GM18870 (cell line): ENCODE data around the gene PGM3.

Experiments used
- ATAC-seq: cut with Tn5 transposase; IDR thresholded peaks from one replicate; pipeline ENCODE4 v1.9.1; 2021; ENCODE audit warnings: moderate library complexity; ENCODE audit not compliant: unreplicated experiment

The PGM3 gene

DNA sequence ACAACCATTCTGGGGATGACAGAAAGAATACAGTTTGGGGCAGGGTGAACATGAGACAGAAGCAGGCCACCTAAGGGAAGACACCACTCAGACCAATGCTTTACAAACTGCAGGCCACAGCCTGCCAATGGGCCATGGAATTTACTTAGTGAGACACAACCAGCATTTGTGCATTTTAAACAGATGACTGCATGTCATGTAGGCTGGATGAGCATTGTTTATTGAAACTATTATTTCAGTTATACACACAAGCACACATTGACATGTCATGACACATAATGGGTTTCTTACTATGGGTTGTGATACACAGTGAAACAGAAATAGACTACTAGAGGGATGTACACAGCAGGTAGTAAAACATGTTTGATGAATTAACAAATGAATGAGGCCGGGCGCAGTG lies 8.0 kb downstream of the PGM3 start:
- no peak for ATAC-seq

DNA sequence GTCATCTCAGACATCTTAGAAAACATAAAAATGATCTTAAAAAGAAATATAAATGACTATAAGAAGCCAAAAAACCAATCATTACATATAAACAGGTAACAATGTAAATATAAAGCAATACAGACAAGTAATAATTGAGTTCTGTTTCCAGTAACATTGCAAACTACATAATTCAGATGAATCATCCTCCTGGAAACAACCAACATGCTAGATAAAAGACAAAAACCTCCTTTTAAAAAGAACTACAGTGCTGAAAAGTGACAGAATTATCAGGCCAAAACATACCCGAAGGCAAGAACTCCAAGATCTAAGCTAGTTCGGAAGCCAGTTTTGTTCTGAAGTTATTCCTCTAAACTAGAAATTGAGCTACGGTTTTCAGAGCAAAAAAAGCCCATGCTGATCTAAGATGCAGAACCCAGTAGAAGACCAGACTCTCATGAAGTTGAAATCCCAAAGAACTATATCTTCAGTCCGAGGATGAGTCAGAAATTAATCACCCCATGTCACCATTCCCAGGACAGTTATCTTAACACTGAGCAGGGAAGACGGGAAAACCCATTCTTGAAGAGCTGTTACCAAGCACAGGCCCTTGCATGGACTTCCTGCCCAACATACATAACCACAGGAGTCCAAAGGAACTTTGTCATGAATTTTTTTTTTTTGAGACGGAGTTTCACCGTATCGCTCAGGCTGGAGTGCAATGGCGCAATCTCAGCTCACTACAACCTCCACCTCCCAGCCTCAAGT lies 9.8 kb downstream of the PGM3 start:
- no peak for ATAC-seq

DNA sequence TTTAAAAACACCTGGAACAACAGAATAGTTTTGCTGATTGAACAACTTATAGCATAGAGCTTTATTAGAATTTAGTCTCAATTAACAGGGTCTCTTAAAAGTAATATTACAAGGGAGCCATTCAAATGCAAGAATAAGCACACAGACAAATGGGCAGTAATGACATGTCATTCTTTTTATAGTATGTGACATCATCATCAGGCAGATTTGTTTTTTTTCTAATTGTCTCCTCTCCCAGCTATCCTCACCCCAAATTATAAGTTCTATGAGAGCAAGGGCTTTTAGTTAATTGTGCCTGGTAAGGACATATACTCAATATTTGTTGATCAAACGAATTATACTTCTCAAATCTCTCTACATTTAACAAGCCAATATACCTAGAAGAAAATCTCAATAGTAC lies 11.0 kb downstream of the PGM3 start:
- ATAC-seq, result no peak

DNA sequence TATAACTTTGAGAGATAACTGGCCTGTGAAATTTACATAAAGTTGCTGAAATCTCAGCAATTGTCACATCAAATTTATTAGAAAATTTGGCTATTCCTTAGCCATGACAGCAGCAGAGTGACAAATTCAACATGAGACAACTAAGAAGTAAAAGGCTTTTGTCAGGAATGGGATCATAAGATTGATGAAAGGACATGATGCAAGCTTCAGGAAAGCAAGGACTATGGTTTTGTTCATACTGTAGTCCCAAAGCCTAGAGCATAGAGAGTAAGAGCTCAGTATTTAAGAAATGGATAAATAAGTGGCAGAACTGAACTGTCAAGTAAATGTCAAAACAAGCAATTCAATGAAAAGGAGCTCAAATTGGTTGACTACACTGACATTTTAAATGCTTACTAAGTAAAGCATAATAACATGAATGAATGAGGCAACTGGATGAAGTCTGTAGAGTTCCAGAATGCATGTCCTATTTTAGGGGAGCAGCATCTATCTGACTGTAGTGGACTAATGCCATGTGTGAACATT lies 12.6 kb downstream of the PGM3 start:
- no peak for ATAC-seq

DNA sequence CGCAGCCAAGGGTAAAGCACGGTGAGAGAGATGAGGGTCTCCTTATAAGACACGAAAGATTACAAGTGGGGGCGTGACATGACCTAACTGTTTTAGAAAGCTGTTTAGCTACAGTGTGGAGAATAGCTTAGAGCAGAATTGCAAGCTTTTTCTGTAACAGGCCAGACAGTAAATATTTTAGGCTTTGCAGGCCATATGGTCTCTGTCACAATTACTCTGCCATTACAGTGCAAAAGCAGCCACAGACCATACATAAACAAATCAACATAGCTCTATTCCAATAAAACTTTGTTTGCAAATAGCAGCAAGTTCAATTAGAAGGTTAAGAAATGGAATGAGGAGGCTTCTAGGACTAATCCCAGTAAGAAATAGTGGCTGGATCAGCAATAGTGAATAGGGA lies 16.8 kb downstream of the PGM3 start:
- no peak for ATAC-seq

DNA sequence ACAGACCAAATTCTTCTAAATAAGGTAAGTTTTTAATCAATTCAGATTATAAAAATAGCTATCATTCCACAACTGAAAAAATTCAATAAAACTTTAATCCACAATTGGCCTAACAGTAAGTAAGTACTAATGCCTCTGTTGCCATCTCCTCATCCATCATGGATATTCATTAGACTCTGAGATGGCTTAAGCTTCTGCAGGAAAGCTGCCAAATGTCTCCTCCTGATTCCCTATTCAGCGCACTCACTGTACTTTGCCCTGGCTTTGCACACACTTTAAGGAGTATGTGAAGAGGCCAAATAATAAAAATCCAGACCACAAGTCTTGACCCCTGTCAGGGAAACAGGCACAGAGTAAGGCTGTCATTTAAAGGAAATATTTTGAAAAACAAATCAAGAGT lies 23.6 kb downstream of the PGM3 start:
- no peak for ATAC-seq

DNA sequence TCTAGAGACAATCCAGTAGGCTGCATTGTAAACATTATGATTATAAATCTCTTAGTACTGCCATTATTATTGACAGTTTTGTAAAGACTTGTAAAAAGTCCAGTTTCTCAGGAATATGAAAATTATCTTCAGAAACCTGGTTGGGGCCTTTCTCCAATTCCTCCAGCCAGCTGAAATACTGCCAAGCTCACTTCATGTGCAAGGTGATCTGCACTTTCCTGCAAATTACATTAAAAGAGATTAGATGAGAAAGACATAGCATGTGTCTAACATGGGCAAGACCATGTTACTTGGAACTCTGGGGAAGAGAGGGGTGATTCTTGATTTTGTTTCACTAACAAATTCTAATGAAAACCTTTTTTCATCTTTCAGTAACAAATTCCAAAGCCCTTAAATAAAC lies 24.0 kb downstream of the PGM3 start:
- ATAC-seq, result no peak

DNA sequence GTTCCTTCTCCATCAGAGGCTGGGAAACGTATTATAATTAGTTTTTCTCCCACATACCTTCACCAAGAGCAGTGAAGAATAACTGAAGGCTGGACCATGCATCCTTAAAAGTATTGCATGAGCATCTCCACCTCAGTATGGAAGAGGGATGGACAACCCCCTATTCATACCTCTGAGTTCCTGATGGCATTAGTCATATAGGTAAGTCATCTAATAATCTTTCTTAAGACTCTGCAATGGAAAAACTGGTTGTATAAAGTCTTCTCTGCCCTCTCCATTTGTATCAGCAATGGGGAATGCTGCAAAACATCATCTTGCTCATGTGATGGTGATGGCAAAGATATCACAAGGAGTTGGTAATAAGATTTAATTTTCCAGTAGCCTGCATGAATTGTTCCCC lies 24.5 kb downstream of the PGM3 start:
- no peak for ATAC-seq

DNA sequence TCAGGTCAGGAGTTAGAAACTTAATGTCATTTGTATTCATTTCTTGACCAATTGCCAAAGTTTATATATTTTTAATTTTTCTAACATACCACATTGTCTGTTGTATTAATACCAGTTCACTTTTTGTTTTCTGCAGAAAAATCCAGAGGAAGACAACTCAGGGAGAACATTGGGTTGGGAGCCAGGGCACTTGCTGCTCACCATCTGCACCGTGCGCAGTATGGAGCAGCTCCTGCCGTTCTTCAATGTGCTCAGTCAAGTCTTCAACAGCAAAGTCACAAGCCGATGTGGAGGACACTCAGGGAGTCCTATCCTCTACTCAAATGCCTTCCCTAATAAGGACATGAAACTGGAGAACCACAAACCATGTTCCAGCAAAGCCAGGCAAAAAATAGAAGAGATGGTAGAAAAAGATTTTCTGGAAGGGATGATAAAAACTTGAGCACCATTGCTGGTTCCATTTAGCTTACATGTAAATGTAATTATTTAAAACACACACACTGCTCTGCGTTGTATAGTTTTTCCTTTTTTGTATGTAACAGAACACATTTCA lies 25.3 kb downstream of the PGM3 start:
- no peak for ATAC-seq

DNA sequence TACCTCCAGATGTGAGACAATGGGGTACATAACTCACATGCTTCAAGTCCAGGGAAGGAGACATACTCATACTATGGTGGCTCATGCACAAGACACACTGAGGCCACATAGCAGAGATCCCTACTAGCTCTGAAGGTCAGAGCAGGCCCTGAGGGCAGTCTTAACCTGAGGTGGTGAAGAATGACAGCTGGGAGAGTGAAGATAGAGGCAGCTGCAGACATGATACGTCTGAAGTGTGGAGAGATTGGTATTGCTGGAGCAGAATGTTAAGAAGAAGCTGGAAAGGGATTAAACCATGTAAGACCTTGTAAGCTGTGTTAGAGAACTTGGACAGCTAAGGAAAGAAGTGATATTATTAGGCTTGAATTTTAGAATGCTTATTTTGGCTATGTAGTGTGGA lies 32.9 kb downstream of the PGM3 start:
- ATAC-seq, result no peak

DNA sequence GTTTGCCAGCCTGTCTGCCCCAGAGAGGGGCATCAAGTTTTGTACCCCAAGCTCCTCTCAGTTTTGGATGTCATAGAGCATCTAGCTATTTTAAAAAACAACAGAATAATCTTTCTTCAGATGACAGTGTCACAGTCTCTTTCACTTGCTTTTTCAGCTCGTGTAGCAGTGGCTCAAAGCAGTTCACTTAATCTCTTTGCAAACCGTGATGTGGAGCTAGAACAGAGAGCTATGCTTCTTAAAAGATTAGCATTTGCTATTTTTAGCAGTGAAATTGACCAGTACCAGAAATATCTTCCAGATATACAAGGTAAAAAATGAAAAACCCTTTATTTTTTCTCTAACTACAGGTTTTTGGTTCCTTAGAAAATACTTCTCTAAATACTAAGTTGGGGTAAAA lies 37.3 kb downstream of the PGM3 start:
- no peak for ATAC-seq

DNA sequence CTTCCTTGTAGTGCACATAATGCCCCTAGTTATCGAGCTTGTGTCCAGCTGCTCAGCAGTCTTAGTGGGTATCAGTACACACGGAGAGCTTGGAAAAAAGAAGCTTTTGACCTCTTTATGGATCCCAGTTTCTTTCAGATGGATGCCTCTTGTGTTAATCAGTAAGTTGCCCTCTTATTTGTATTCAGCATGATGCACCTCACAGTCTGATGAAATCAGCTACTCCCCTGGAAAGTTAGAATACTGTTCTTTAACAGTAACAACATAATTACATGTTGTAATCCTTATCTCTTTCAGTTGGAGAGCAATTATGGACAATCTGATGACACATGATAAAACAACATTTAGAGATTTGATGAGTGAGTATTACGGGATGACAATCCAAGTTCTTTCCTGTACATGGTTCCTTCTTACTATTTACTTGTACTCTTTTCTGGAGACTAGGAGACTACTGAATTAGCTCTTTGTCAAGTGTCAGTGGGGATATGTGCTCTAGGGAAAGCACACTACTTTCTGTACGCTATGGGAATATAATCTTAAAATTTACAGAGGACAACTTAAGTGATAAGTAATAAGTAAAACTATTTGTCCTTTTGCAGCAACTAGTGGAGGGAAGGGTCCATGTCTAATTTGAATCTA lies 39.1 kb downstream of the PGM3 start:
- ATAC-seq, result no peak

DNA sequence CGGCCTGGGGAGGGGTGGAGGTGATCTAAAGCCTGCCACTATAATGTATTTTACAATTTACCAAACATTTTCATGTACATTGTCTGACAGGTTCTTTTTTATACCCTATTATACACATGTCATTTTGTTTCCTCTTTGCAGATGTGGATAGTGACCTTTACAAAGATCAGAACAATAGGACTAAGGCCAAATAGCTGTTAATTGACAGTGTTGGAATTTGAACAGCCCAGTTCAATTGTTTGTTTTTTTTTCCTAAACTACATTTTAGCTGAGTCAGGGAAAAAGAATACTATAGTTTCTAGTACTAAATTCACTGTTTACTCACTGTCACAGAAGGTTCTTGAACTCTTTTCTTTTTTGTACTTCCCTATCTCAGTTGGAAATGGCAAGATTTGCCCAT lies 40.2 kb downstream of the PGM3 start:
- no peak for ATAC-seq

DNA sequence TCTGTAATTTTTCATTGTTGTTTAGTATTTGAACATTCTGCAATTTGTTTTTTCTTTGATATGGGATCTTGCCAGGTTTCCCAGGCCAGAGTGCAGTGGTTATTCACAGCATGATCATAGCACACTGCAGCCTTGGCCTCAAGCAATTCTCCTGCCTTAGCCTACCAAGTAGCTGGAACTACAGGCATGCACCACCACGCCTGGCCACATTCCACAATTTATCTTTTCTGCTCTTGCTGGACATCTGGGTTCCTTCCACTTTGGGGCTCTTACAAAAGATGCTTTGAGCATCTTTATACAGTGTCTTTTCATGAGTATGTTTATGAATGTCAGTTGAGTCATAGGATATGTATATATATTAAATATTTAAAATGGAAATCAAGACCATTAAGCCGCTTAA lies 42.0 kb downstream of the PGM3 start:
- no peak for ATAC-seq

DNA sequence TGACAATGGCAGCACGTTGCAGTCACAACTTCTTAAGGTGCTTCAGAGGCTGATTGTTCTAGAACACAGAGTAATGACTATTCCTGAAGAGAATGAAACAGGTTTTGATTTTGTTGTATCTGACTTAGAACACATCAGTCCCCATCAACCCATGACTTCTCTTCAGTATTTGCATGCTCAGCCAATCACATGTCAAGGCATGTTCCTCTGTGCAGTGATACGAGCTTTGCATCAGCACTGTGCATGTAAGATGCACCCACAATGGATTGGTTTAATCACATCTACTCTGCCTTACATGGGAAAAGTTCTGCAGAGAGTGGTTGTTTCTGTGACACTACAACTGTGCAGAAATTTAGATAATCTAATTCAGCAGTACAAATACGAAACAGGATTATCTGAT lies 54.3 kb downstream of the PGM3 start:
- ATAC-seq, result no peak

DNA sequence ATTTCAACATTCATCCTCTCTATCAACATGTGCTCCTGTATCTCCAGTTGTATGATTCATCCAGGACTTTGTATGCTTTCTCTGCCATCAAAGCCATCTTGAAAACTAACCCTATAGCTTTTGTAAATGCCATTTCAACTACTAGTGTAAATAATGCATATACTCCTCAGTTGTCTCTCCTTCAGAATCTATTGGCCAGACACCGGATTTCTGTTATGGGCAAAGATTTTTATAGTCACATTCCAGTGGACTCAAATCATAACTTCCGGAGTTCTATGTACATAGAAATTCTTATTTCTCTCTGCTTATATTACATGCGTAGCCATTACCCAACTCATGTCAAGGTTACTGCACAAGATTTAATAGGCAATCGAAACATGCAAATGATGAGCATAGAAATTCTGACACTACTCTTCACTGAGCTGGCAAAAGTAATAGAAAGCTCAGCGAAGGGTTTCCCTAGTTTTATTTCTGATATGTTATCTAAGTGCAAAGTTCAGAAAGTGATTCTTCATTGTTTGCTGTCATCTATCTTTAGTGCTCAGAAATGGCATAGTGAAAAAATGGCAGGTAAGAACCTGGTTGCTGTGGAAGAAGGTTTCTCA lies 54.8 kb downstream of the PGM3 start:
- ATAC-seq, result no peak

DNA sequence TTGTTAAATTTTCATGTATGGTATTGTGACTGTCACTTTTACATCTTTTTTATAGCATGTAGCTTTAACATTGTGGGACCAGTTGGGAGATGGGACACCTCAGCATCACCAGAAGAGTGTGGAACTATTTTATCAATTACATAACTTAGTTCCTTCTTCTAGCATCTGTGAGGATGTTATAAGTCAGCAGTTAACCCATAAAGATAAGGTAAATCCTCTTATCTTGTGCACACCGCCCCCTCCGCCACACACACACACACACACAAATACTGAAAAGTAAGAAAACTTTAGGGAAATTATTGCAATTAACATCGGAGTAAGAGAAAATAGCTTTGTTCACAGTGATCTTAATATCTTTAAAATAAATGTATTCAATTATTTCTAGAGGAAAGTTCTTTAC lies 60.9 kb downstream of the PGM3 start:
- no peak for ATAC-seq

DNA sequence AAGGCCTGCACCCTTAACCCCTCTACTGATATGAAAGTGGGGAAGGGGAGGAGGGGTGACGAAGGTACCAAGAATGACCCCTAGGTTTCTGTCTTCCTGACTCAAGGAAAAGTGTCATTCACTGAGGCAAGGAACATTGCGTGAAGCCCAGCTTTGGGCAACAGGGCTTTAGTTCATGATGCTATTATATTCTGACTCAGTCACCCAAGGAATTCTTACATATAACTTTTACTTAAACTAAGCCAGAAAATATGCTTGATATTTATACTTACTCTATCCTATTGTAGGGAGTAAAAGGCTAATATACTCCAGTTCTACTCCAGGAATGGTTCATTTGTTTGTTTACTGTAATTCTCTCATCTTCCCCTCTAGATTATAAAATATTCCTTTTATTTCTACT lies 65.1 kb downstream of the PGM3 start:
- ATAC-seq, result no peak

DNA sequence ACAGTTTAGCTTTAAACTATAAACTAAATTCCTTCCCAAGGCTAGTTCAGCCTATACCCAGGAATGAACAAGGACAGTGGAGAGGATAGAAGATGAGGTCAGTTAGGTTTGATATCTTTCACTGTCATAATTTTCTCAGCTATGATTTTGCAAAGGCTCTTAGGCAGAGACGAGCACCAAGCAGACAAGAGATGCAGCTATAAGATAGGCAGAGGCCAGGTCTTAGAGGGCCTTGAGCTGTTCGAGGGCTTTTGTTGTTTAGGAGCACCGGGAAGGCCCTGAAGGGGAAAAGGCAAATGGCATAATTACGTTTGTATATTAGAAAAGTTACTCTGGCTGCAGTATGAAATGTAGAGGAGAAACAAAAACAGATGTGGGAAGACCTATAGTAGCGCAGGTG lies 65.8 kb downstream of the PGM3 start:
- no peak for ATAC-seq

DNA sequence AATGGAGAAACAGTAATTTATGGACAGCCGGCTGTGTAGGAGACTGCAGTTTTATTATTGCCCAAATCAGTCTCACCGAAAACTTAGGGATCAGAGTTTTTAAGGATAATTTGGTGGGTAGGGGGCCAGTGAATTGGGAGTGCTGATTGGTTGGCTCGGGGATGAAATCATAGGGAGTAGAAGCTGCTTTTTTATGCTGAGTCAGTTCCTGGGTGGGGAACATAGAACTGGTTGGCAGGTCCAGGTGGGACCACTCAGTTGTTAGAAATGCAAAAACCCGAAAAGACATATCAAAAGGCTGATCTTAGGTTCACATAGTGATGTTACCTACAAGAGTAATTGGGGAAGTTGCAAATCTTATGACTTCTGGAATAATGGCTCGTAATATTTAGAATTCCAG lies 66.3 kb downstream of the PGM3 start:
- no peak for ATAC-seq

DNA sequence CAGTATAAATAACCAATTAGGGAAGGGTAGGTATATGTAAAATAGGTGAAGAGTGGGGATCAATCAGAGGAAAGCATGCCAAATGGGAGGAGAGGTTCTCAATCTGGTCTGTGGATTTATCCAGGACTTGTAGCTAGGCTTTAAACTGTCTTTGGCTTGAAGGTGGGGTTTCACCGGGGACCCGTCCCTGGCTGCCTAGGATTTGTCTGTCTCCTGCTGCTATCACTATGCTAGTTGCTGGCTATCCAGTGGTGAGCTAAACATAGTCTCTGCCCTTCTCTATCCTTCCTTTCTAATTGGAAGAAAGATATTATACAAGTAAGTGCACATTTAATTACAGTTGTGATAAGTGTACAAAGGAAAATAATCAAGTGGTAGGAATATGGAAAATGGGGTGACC lies 66.8 kb downstream of the PGM3 start:
- no peak for ATAC-seq

DNA sequence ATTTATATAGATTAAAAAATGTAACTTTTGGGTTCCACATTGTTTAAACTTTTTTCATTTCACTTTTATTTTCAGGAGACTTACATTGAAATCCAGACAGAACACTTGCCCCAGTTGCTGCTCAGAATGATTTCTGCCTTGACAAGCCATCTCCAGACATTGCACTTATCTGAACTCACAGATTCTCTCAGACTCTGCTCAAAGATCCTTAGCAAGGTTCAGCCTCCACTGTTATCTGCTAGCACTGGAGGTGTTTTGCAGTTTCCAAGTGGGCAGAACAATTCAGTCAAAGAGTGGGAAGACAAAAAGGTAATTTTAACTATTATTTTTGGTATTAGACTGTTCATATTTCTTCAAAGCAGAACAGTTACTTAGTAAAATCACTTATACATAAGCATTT lies 67.6 kb downstream of the PGM3 start:
- no peak for ATAC-seq
